HEK293T (cell line): ENCODE measurements around the gene NUP62.

ENCODE experiments used
- CTCF ChIA-PET: fragments of 350-600 bp; formaldehyde crosslinking; extraction: SDS; loops from one replicate; lab custom pipeline; 2021; ENCODE audit warnings: antibody characterized with exemption, inconsistent platforms; lab: Yijun Ruan, JAX
- POLR2A ChIA-PET: fragments of 350-600 bp; formaldehyde crosslinking; extraction: SDS; loops from one replicate; lab custom pipeline; 2020; ENCODE audit warnings: antibody characterized with exemption, inconsistent platforms; lab: Yijun Ruan, JAX
- DNase-seq: peaks from one replicate; pipeline ENCODE4 v3.0.0; 2012; ENCODE audit warnings: mixed read lengths; ENCODE audit errors: extremely low spot score
- ARNT ChIP-seq: fragments of 450-650 bp; IDR thresholded peaks from 2 replicates; pipeline ENCODE4 v1.6.1; 2017; ENCODE audit warnings: mild to moderate bottlenecking
- BHLHE40 ChIP-seq: fragments of 450-650 bp; IDR thresholded peaks from 2 replicates; pipeline ENCODE4 v1.6.1; 2016; ENCODE audit warnings: mild to moderate bottlenecking, moderate library complexity, borderline replicate concordance
- CTBP1 ChIP-seq: fragments of 450-650 bp; IDR thresholded peaks from 2 replicates; pipeline ENCODE4 v1.6.1; 2016; ENCODE audit warnings: borderline replicate concordance
- ELF4 ChIP-seq: fragments of 450-650 bp; IDR thresholded peaks from 2 replicates; pipeline ENCODE4 v1.6.1; 2017; ENCODE audit warnings: antibody characterized with exemption
- FOXA1 ChIP-seq: fragments of 450-650 bp; IDR thresholded peaks from 2 replicates; pipeline ENCODE4 v1.6.1; 2016; ENCODE audit warnings: mild to moderate bottlenecking
- FOXK2 ChIP-seq: fragments of 450-650 bp; IDR thresholded peaks from 2 replicates; pipeline ENCODE4 v1.6.1; 2016; ENCODE audit warnings: mild to moderate bottlenecking
- FOXM1 ChIP-seq: fragments of 450-650 bp; IDR thresholded peaks from 2 replicates; pipeline ENCODE4 v1.6.1; 2017; ENCODE audit warnings: mild to moderate bottlenecking, borderline replicate concordance
- HDGF ChIP-seq: fragments of 450-650 bp; IDR thresholded peaks from 2 replicates; pipeline ENCODE4 v1.6.1; 2017; ENCODE audit warnings: antibody characterized with exemption, borderline replicate concordance
- L3MBTL2 ChIP-seq: fragments of 450-650 bp; conservative IDR thresholded peaks from 2 replicates; pipeline ENCODE4 v1.6.1; 2016; ENCODE audit warnings: mild to moderate bottlenecking
- LEF1 ChIP-seq: fragments of 450-650 bp; IDR thresholded peaks from 2 replicates; pipeline ENCODE4 v1.6.1; 2017; ENCODE audit warnings: mild to moderate bottlenecking, borderline replicate concordance
- NFRKB ChIP-seq: fragments of 450-650 bp; IDR thresholded peaks from 2 replicates; pipeline ENCODE4 v1.6.1; 2016; ENCODE audit warnings: mild to moderate bottlenecking, moderate library complexity
- PKNOX1 ChIP-seq: fragments of 450-650 bp; IDR thresholded peaks from 2 replicates; pipeline ENCODE4 v1.6.1; 2016
- SP1 ChIP-seq: fragments of 450-650 bp; IDR thresholded peaks from 2 replicates; pipeline ENCODE4 v1.6.1; 2017
- SUZ12 ChIP-seq: fragments of 450-650 bp; IDR thresholded peaks from 2 replicates; pipeline ENCODE4 v1.6.1; 2016; ENCODE audit warnings: mild to moderate bottlenecking
- TARDBP ChIP-seq: fragments of 450-650 bp; IDR thresholded peaks from 2 replicates; pipeline ENCODE4 v1.6.1; 2016
- ZNF384 ChIP-seq: fragments of 450-650 bp; IDR thresholded peaks from 2 replicates; pipeline ENCODE4 v1.6.1; 2016

NUP62 gene

GRCh38 chr19:49894879-49895565, 34.3 kb downstream of the NUP62 start:
- POLR2A ChIA-PET: interaction anchor here (0.7 to 2.9 kb wide), 5 partner anchors 18 to 182 kb away, joined by 3 to 15 read pairs (median 3); partner anchors contain the start of genes AKT1S1, ATF5, NUP62 and TBC1D17
- DNase-seq: no peak
- CTCF ChIA-PET: no interaction called here
- TF ChIP-seq FOXM1 (no peak), LEF1 (no peak), ELF4 (no peak), FOXK2 (no peak), FOXA1 (no peak)

GRCh38 chr19:49894011-49894664, 35.2 kb downstream of the NUP62 start:
- DNase-seq: no peak
- ChIA-PET CTCF (no interaction called here), POLR2A (interaction anchor here (0.8 to 2.9 kb wide), 3 partner anchors 17 to 35 kb away, joined by 3 to 15 read pairs (median 3); partner anchors contain the start of genes AKT1S1, ATF5, NUP62 and TBC1D17)
- TF ChIP-seq ZNF384 (no peak), L3MBTL2 (no peak), TARDBP (no peak), SP1 (no peak), FOXM1 (no peak), ELF4 (no peak), BHLHE40 (no peak), LEF1 (no peak), CTBP1 (no peak), FOXA1 (no peak), SUZ12 (no peak), ARNT (no peak), HDGF (no peak), NFRKB (no peak), FOXK2 (no peak), PKNOX1 (no peak)

GRCh38 chr19:49892716-49893115, 36.6 kb downstream of the NUP62 start:
- ChIA-PET POLR2A (interaction anchor here (2.5 to 2.9 kb wide), 2 partner anchors 23 to 36 kb away, joined by 9 to 15 read pairs; partner anchors contain the start of genes ATF5 and NUP62), CTCF (no interaction called here)
- no peak for DNase-seq
- no peak for TF ChIP-seq FOXK2

GRCh38 chr19:49891393-49891792, 37.9 kb downstream of the NUP62 start:
- TF ChIP-seq TARDBP (no peak), BHLHE40 (no peak)
- no peak for DNase-seq
- POLR2A ChIA-PET: interaction anchor here (0.8 to 2.6 kb wide), 7 partner anchors 9 to 41 kb away, joined by 3 to 11 read pairs (median 4); partner anchors contain the start of genes AKT1S1, ATF5, NUP62 and PTOV1
- CTCF ChIA-PET: no interaction called here

GRCh38 chr19:49890349-49891311, 38.7 kb downstream of the NUP62 start:
- POLR2A ChIA-PET: interaction anchor here (0.7 to 2.6 kb wide), 9 partner anchors 8 to 40 kb away, joined by 3 to 11 read pairs (median 4); partner anchors contain the start of genes AKT1S1, ATF5, NUP62 and PTOV1
- peak; percentile 84 for DNase-seq
- TF ChIP-seq LEF1 (no peak), L3MBTL2 (peak; percentile 4)
- CTCF ChIA-PET: no interaction called here

GRCh38 chr19:49889687-49890348, 39.5 kb downstream of the NUP62 start:
- TF ChIP-seq ARNT (peak; percentile 40; the same call in 1 of the 2 replicates), L3MBTL2 (peak; percentile 100), NFRKB (no peak), CTBP1 (peak; percentile 42; the same call in 1 of the 2 replicates), PKNOX1 (peak; percentile 30; the same call in 1 of the 2 replicates)
- ChIA-PET CTCF (no interaction called here), POLR2A (interaction anchor here (1.1 to 2.6 kb wide), 4 partner anchors 12 to 40 kb away, joined by 4 to 11 read pairs (median 5); partner anchors contain the start of genes AKT1S1, ATF5, NUP62 and TBC1D17)
- peak; percentile 85 for DNase-seq
